AG08395 (cell line): ENCODE results near the gene CISH.

ENCODE experiments used
- DNase-seq: peaks from one replicate; pipeline ENCODE4 v3.0.0; 2012; ENCODE audit warnings: mixed read lengths, low spot score

CISH gene

DNA sequence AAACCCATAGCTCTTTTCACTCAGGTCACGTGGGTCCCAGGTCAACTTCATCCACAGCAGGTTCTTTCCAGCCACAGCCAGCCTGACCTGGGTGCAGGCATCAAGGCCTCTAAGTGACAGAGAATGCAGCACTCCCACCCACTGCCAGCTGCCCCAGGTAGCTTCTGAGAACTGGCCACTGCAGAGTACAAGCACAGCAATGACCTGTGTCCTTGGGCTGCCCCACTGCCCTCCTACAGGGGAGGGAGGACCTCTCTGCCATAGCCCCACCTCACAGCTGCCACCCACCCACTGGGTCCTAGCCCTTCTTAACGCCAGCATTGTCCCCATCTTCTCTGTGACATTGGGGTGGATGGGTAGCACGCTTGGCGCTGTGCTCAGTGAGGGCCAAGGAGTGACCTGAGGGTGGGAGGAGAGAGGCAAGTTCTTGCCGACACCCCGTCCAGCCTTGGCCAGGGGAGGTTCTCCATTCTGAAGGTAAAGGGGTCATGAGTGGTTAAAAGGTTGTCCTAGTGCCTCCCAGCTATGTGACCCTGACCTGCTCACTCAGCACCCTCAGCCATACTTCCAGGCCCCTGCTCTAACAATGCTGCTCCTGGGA is 12.4 kb downstream of the CISH start:
- DNase-seq, result no peak

- no peak for DNase-seq
These were observed 17.3 kb downstream of the CISH start for GRCh38 chr3:50594253-50594785.

GRCh38 chr3:50592568-50592967 is 19.0 kb downstream of the CISH start:
- no peak for DNase-seq

DNA sequence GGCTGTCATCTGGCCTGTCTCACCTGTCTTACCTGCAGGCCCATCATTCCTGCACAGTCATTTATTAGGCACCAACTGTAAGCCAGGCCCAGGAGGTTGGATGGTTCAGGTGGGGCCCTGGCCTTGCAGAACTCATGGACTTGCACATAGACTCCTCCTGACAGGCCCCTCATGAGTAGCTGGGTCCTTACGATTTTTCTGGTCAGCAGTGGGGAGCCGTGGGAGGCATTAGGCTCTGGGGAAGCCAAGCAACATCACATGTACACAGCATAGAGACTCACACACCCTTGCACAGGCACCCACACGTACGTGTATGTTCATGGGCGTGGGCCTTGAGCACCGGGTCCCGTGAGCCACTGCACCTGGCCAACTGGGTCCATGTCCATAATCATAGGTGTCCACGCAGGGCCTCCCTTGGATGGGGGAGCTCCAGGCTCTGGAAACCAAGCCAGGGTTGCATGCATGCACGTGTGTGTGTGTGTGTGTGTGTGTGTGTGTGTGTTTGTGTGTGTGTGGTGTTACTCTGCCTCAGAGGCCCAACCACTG is 20.3 kb downstream of the CISH start:
- DNase-seq, result no peak

GRCh38 chr3:50588759-50589433 is 22.7 kb downstream of the CISH start:
- no peak for DNase-seq

- DNase-seq, result no peak
These were observed 23.5 kb downstream of the CISH start for GRCh38 chr3:50587806-50588758.

DNA sequence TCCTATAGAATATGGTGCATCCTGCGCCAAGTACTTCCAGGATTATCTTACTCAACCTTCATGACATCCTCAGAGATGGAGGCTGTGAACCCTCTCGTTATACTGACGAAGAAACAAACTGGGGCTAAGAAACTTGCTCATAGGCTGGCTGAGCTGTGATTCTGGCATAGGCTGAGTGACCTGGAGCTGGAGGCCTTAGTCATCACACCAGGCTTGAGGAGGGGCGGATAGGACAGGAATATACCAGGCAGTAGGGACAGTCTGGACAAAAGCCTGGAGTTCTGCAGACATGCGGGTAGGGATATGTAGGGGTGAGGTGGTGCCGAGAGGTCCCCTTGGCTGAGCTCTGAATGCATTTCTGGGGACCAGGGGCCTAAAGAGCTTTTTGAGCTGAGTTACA is 24.2 kb downstream of the CISH start:
- DNase-seq, result peak; percentile 48

- DNase-seq, result no peak
These were observed 24.9 kb downstream of the CISH start for GRCh38 chr3:50586763-50587070.

DNA sequence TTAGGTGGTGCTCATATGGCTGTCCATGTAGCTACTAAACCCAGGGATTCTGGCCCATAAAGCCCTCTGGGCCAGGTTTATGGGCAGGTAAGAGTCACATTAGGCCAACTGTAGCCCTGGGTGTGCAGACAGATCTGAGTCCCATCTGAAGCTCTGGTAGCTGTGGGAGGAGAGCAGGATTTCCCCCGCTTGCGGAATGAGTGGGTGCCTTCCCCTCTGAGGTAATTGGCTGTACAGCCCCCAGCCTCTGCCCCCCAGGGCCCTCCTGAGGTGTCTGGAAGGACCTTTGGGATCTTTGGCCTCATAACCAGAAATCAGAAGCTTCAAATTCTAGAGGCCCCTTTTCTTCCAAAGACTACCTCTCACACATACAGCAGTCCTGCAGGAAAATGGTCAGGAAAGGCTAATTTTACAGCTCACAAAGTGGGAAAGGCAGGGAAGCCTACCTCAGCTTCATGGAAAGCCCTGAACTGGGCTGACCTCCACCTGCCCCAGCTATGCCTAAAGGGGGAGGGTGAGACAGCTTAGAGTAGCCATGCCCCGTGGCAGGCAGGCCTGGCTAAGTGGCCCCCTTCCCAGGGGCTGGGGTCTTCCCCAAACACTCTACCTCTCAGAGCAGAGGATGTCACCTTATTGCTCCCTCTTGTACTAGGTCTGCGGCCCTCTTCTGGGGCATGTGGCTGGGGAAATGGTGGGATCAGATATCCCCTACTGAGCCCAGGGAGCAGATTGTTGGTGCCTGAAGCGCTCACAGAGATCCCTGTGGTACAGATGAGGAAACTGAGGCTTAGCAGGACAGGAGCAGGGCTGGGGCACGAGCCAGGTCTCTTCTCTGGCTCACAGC is 25.4 kb downstream of the CISH start:
- DNase-seq, result no peak

GRCh38 chr3:50584391-50584790 is 27.2 kb downstream of the CISH start:
- DNase-seq, result no peak

GRCh38 chr3:50583897-50584296 is 27.7 kb downstream of the CISH start:
- DNase-seq, result peak; percentile 21

- no peak for DNase-seq
These were observed 29.5 kb downstream of the CISH start for GRCh38 chr3:50582083-50582482.

- no peak for DNase-seq
These were observed 30.1 kb downstream of the CISH start for GRCh38 chr3:50581459-50581842.

- DNase-seq, result no peak
These were observed 30.7 kb downstream of the CISH start for GRCh38 chr3:50580683-50581458.

GRCh38 chr3:50577348-50577747 is 34.2 kb downstream of the CISH start:
- no peak for DNase-seq

GRCh38 chr3:50575372-50575771 is 36.2 kb downstream of the CISH start:
- peak; percentile 32 for DNase-seq

- no peak for DNase-seq
These were observed 37.1 kb downstream of the CISH start for GRCh38 chr3:50574444-50574831.

DNA sequence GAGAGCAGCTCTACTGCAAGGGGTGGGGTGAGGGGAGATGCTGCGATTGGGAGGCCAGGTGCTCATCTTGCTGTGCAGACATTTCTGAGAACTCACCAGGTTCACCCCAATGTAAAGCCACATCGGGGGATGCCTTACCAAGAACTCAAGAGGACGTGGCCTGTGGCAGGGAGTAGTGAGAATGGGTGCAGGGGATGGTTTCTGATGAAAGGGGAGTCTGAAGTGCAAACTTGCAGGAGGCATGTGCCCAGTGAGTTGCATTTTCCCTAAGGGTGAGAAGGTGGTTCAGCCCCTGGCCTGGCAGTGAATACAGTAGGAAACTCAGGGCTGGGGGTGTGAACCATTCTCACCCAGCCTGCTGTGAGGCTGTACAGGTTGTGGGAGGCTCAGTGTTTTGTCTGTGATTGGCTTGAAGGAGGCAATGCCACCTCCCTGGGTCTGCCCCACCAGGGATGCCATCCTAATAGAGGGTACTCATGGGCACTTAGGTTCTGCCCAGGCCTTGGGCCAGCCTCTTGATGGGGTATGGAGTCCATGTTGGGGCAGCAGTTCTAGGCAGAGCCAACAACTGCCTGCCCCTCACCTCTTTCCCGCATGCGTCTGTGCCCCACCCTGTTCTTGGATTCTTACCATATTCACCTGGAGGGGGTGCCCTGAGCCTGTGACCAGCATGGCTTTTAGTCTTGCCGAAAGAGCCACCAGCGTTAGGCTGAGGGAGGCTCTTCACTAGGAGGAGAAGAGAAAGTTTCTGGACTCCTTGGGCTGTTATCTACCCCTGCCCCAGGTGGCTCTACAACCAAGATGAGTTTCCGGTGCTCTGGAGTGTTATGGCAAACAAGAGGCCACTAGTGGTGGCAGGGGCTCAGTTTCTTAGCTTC is 37.8 kb downstream of the CISH start:
- no peak for DNase-seq

- no peak for DNase-seq
These were observed 38.7 kb downstream of the CISH start for GRCh38 chr3:50572801-50573371.
